NOMO-1 treated with dmso at 0.1 percent for 144 hours (cell line): ENCODE data around the gene ZNF235.
"Not testable (repeated sequence)": the region's sequence is repeated elsewhere in the genome, so short reads cannot be mapped to it uniquely, and the experiment has no call there.

Experiments used
- DNase-seq: peaks from one replicate; lab custom pipeline; 2025; ENCODE audit not compliant: unreplicated experiment; lab: John Stamatoyannopoulos, UW

Gene ZNF235

DNA sequence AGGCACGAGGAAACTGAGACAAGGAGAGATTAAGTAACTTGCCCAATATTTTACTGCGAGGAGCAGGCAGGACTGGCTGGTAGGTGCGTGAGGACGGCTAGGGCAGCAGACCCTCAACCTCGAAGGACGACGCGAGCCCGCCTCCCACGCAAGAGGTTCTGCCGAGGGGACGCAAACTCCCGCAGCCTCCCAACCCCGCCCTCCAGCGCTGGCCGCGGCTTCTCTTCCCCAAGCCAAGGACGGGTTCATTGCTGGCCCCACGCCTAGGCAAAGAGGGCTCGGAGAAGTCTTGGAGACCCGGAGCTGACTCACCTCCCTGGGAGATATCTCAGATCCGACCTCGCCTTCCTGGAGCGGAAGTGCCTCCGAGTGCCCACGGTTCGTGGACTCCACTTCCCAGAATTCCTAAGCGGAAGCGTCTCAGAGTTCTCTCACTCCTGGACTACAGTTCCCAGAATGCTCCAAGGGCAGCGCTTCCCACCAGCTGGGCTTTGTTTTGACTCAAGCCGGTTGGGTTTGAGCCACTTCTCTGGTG lies at the start of gene ZNF235:
ZNF235 (minus strand) TSS at position 367 of the 535 bp plus-strand sequence. CDS start 1,621 bp downstream, outside the sequence.
- DNase-seq, result peak; percentile 79

DNA sequence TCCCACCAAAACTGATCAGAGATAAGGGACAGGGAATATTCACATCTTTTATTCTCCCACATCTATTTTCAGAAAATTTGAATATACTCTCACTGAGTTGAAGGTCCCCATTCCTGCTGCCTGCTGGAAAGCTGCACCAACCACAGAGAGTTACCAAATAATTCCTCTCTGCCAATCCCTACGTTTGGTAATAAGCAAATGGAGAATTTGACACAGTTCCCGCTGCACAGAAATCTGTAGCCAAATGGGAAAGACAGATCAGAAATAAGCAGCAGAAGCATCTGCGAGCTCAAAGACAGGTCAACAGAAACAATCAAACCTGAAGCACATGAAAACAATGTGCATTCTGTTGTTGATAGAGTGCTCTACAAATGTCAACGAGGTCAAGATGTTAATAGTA lies 41.7 kb upstream of the ZNF235 start:
- no peak for DNase-seq

DNA sequence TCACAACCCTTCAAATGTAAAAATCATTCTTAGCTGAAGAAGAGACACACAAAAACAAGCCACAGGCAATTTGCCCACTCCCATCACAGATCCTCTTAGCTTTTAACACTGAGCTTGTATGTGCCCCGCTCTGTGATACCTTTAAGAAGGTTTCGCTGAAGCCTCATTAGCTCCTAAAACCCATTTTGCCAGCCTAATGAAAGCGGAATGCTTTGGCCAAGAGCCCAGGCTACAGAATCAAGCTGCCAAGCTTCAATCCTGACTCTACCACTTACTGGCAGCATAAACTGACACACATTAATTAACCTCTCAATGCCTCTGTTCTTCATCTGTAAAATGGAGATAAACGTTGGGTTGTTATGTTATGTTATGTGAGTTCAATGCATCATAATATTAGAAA lies 41.1 kb upstream of the ZNF235 start:
- DNase-seq, result no peak

DNA sequence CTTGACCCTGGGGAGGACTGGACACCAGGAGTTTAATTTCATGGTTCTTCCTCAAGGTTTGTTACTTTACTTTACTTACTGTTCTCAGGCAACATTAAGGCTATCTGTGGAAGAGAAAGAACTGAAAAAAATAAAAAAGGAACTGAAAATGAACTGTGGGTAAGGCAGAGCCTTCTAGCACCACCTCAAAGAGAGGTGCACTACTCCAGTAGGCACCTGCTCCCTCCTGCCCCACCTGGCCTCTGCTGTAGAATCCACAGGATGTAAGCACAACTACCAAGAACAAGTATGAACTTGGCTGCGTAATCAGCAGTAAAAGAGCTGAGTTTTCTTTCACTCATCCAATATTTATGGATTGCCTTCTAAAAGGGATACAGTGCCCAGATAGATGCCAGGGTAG lies 39.4 kb upstream of the ZNF235 start:
- no peak for DNase-seq

GRCh38 chr19:44341794-44342193 lies 37.0 kb upstream of the ZNF235 start:
- DNase-seq, result no peak

DNA sequence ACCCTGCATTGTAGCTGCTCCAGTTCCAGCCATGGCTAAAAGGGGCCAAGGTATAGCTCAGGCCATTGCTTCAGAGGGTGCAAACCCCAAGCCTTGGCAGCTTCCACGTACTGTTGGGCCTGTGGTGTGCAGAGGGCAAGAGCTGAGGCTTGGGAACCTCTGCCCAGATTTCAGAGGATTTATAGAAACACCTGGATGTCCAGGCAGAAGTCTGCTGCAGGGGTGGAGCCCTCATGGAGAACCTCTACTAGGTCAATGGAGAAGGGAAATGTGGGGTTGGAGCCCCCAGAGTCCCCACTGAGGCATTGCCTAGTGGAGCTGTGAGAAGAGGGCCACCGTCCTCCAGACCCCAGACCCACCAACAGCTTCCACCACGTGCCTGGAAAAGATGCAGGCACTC lies 29.8 kb upstream of the ZNF235 start:
- not testable (repeated sequence) for DNase-seq

GRCh38 chr19:44332145-44332544 lies 27.3 kb upstream of the ZNF235 start:
- DNase-seq, result no peak

DNA sequence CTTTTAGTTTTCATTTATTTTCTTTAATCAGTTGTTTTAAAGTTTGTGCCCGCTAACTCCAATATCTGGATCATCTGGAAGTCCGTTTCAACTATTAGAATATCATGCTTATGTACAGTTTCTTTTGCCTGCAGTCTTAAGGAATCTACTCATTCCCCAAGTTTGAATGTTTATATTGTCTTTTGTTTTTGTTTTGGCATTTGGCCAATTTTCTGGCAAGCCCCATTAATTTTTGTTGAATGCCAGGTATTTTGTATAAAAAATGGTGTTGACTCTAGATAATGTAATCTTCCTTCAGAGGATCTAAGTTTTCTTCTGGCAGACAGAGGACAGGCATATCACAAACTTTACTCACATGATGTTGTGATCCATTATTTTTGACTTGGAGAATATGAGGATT lies 11.1 kb upstream of the ZNF235 start:
- DNase-seq, result no peak

GRCh38 chr19:44313231-44313630 lies 8.4 kb upstream of the ZNF235 start:
- no peak for DNase-seq

DNA sequence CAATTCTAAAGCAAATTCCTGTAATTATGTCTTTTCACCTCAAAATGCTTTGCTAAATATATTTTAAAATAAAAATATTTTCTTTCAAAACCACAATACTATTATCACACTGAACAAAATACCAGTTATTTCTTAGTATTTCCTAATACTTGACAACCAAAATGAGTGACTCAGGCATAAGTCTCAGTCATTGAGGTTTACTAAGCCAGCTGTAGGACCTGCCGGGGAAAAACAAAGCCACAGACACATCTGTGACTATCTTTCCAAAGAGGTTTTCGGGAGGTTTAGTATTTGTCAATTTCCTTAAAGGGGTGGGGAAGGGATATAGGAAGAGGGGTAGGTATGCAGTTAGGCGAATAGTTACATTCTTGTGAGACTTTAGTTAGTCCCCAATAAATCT lies 3.2 kb upstream of the ZNF235 start:
- no peak for DNase-seq

DNA sequence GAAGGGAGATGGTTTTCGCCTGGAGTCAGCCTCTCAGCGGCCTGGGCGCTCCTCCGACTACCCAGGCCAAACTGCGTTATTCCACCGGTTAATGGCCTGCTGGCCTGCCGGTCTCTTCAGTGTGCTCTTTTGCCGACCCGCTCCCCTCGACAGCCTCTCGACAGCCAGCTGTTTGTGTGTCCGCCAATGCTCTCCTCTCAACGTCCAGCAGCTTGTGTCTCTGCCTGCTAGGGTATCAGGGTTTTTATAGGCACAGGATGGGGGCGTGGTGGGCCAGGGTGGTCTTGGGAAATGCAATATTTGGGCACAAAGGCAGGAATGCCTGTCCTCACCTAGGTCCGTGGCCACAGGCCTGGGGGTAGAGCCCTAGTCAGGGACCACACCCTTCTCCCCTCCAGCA lies 1.5 kb upstream of the ZNF235 start:
- DNase-seq, result no peak

DNA sequence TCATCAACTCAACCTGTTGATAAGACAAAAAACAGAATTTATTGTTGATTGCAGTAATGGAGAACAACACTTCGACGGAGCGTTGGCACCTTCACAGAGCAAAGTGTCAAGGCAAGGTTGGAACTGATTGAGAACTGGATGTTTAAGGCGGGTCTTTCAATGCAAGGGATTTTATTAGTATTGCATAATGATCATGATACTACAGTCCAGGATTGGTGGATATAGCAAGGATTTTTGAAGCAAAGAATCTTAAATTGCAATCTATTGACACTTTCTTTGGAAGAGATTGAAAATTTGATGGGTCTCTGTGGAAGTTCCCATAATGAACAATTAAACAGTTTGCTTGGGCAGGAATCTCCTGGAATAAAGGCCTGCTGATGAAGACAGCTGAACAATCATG lies 632 bp upstream of the ZNF235 start:
- DNase-seq, result no peak

DNA sequence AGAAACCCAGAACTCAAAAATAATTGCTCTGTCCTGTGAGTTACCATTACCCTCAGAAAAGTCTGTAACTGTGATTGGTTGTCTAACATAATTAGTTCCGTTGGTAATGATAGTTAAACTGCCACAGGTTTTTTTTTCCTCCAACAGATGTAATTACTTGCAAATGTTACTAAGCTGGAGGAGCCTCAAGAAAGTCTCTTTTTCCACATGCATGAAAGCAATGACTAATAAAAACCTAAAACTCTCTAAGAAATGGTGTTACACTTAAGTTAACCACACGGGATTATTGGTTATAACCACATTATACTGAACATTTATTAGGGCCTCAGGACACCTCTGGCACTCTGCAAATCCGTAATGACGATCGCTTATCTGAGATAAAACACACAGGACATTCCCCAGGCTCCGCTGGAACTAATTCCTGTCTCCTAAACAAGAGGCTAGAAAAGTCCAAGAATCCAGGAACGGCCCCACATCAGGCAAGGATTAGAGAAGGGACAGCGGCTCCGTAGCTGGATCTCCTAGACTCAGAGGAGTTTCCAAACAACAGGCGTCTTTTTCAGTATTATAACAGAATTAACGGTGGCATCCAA lies 753 bp downstream of the ZNF235 start:
- no peak for DNase-seq

DNA sequence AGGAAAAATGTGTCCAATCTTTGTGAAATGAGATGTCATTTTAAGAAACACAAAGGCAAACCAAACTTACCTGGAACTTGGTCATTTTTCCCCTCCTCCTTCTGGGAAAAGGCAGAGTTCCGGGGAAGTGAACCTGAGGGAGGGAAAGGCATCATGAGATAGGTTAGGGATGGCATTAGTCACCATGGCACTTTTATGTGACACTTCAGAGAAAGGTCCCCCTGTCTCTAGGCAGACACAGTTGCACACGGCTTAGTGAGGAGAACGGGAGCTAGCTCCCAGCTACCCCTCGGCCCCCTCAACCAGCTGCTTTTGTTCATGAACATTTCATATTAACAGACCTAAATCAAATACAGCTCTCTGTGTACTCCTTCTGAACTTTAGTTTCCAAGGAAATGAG lies 1.5 kb downstream of the ZNF235 start:
- DNase-seq, result no peak

DNA sequence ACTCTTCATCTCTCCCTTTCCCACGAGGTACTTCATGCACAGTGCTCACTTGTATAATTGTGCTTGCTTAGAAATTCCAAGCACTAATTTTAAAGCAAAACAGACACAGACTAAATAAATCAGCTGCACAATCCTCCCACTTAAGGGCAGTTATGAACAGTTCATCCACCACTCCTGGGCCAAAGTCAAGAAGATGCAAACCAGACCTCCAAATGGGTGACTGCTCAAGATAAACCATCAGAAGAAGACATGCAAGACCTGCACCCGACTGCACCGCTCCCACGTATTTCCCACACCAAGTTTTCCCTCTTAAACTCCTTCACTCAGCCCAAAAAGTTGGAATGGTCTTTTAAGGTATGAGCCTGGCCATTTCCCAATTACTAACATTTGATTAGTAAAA lies 19.9 kb downstream of the ZNF235 start:
- DNase-seq, result no peak

GRCh38 chr19:44282846-44283245 lies 22.0 kb downstream of the ZNF235 start:
- DNase-seq, result no peak

DNA sequence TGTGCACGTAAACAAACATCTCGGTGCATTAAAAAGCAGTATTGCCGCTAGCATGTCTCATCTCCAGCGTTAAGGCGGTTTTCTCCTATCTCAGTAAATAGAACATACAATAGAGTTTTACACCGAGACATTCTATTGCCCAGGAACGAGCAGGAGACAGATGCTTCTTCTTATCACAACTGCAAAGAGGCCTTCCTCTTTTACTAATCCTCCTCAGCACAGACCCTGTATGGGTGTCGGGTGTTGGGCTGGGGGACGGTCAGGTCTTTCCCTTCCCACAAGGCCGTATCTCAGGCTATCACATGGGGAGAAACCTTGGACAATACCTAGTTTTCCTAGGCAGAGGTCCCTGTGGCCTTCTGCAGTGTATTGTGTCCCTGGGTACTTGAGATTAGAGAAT lies 23.9 kb downstream of the ZNF235 start:
- no peak for DNase-seq

GRCh38 chr19:44278181-44278690 lies 26.6 kb downstream of the ZNF235 start:
- DNase-seq, result no peak

- DNase-seq, result no peak
Observed at GRCh38 chr19:44277331-44277730, 27.5 kb downstream of the ZNF235 start.

- no peak for DNase-seq
Observed at GRCh38 chr19:44260695-44261446, 44.0 kb downstream of the ZNF235 start.

DNA sequence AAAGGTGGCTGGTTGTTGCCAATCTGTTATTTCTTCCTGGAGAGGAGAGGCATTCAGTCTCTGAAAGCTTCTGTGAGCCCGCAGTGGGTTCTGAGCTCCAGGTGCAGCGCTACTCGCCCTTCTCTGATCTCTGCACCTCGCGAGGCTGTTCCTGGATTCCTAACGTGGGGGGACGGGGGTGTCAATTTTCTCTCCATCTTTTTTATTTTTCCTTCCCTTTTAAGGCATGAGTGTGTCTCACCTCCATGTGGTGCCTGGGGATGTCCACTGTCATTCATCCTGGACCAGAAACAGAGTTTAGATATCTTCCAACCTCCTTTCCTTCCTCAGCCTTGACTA lies 44.5 kb downstream of the ZNF235 start:
- DNase-seq, result no peak

DNA sequence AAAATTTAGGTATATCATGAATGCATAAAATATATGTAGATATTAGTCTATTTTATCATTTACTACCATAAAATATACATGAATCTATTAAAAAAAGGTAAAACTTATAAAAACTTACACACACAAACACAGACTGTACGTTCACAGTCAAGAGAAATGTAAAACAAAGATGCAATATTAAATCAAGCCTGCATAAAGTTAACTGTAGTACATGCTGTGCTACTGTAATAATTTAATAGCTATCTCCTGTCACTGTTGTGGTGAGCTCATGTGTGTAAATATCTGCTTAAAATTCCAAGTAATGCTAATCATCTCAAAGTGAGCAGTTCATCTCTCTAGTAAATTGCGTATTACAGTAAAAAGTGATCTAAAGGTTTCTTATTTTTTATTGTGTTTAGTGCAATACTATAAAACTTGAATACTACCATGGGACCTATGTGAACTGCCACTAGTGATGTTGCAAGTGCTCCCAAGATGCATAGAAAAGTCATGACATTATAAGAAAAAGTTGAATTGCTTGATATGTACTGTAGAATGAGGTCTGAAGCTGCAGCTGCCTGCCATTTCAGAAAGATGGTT lies 45.9 kb downstream of the ZNF235 start:
- DNase-seq, result no peak
